ENCODE measurements around the gene ZNF468. TPM values are rescaled to one million over a fixed set of nuclear protein-coding genes. Genes with fewer than 3 reads are reported as not detected.
"Not testable (repeated sequence)": the region's sequence is repeated elsewhere in the genome, so short reads cannot be mapped to it uniquely, and the experiment has no call there.

The ZNF468 gene
- total RNA-seq, 2 donors from 2014 or later, result 11.3 to 18.7 TPM

DNA sequence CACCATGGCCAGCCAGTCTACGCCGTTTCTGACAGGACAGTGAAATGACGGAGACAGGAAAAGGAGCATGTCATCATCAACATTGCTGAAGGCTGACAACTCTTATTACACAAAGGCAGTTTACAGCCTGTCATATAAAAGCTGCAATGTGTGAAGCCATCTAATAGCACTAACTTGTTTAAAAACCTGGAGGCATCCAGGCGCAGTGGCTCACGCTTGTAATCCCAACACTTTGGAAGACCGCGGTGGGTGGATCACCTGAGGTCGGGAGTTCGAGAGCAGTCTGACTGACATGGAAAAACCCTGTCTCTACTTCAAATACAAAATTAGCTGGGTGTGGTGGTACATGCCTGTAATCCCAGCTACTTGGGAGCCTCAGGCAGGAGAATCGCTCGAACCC is 10.6 kb upstream of the ZNF468 start:
- not testable (repeated sequence) for H3K27me3 Mint-ChIP-seq; H3K4me3 Mint-ChIP-seq; H3K4me1 Mint-ChIP-seq (ENCODE audit: low read depth in 2 of 2); H3K9me3 Mint-ChIP-seq; ATAC-seq; DNase-seq (ENCODE audit: low spot score); H3K27ac Mint-ChIP-seq; H3K36me3 Mint-ChIP-seq

DNA sequence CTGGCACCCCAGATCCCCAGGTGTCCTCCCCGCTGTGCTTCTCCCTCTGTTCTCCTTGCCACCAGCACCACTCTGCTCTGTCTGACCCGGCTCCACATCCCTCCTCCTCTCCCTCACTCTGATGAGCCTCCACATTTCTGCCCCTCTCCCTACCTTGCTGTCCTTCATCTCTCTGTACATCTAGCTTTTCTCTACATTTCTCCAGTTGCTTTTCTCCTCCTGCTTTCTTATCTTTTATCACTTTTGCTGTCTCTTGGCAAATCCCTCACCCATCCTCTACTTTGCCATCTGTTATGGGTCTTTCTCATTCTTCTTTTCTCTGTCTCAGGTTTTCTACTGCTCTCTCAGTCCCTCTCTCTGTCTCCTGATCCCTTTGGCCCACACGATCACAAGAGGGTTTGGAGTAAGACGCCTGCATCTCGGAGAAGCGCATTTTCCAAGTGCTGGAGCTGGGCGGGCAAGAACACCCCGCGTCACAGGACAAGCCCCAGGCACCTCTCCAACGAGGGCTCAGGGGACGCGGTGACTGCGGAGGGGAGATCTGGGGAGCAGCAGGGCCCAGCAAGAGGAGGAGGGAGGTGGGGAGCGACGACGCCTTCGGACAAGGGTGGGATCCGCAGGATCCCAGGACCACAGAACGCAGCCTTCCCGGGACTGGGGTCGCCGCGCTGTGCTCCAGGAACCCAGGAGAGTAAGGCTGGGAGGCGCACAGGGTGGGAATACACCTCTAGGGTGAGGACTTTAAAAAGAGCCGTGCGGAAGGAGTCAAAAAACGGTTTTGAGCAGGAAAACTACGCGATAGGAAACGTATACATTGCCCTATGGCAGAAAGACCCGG is 660 bp downstream of the ZNF468 start:
- Mint-ChIP-seq H3K27ac (peak overlapping the region; percentile 49 to 88), H3K4me3 (peak overlapping the region; percentile 82), H3K36me3 (peaks cover 15% of the 10 kb centered on the region), H3K4me1 (ENCODE audit: low read depth in 2 of 2) (peaks cover 12 to 24% of the 10 kb centered on the region in 2 donors)
- not testable (repeated sequence) for H3K27me3 Mint-ChIP-seq; DNase-seq (ENCODE audit: low spot score); H3K9me3 Mint-ChIP-seq
- ATAC-seq, result peak; percentile 1 to 53

DNA sequence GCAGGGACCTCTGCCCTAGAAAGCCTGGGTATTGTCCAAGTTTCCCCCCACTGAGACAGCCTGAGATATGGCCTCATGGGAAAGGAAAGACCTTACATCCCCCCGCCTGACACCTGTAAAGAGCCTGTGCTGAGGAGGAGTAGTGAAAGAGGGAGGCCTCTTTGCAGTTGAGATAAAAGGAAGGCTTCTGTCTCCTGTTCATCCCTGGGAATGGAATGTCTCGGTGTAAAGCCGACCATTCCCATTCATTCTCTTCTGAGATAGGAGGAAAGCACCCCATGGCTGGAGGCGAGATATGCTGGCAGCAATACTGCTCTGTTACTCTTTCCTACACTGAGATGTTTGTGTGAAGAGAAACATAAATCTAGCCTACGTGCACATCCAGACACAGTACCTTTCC is 10.1 kb downstream of the ZNF468 start:
- not testable (repeated sequence) for H3K4me3 Mint-ChIP-seq; H3K27ac Mint-ChIP-seq; H3K9me3 Mint-ChIP-seq; DNase-seq (ENCODE audit: low spot score); H3K4me1 Mint-ChIP-seq (ENCODE audit: low read depth in 2 of 2); ATAC-seq; H3K27me3 Mint-ChIP-seq
- H3K36me3 Mint-ChIP-seq, result peaks cover 63% of the 10 kb centered on the region

DNA sequence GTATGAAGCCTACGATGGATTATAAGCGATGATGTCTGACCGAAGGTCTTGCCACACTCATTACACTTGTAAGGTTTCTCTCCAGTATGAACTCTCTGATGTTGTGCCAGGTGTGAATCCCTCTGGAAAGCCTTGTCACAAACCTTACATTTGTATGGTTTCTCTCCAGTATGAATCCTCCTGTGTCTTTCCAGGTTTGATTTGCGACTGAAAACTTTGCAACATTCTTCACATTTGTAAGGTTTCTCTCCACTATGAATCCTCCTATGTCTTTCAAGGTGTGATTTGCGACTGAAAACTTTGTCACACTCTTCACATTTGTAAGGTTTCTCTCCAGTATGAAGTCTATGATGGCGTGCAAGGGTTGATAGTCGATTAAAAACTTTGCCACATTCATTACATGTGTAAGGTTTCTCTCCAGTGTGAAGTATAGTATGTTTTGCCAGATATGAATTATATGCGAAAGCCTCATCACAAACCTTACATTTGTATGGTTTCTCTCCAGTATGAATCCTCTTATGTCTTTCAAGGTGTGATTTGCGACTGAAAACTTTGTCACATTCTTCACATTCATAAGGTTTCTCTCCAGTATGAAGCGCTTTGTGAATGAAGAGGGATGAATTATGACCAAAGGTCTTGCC is 16.5 kb downstream of the ZNF468 start:
- not testable (repeated sequence) for DNase-seq (ENCODE audit: low spot score); H3K27ac Mint-ChIP-seq; H3K27me3 Mint-ChIP-seq; H3K4me1 Mint-ChIP-seq (ENCODE audit: low read depth in 2 of 2); H3K4me3 Mint-ChIP-seq; ATAC-seq
- peaks cover 82% of the 10 kb centered on the region for H3K36me3 Mint-ChIP-seq
- H3K9me3 Mint-ChIP-seq, result peaks cover 31% of the 10 kb centered on the region

DNA sequence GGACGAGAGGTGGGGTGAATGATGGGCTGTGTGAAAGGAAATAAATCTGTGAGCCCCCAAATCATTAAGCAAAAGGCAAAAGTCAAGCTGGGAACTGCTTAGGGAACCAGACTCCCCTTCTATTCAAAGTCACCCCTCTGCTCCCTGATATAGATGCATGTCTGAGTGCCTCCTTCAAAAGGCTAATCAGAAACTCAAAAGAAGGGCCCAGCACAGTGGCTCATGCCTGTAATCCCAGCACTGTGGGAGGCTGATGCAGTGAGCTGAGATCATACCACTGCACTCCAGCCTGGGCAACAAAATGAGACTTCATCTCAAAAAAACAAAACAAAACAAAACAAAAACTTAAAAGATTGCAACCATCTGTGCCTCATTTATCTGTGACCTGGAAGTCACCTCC is 23.1 kb downstream of the ZNF468 start:
- peaks cover 53% of the 10 kb centered on the region for H3K36me3 Mint-ChIP-seq
- not testable (repeated sequence) for DNase-seq (ENCODE audit: low spot score); ATAC-seq; H3K4me3 Mint-ChIP-seq; H3K27me3 Mint-ChIP-seq
- peak overlapping the region; percentile 79 to 94 for H3K27ac Mint-ChIP-seq
- peaks cover 13 to 24% of the 10 kb centered on the region in 2 donors for H3K4me1 Mint-ChIP-seq (ENCODE audit: low read depth in 2 of 2)
- peaks cover 21% of the 10 kb centered on the region for H3K9me3 Mint-ChIP-seq

DNA sequence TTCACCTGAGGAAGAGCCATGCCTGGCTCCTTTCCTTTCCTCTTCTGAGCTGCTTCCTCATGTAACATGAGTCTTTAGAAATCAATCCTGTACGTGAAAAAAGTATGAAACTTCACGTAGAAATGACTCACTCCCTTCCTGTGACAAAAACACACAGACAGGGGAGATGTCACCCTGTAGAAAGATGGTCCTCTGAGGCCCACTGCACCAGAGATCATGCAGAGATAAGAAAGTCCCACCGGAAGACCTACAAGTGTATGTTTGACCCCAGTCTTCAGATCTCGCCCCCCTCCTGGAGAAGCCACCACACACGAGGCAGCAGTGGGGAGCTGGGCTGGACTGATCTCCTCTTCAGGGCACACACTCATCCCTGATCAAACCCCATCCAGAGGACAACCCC is 23.9 kb downstream of the ZNF468 start:
- DNase-seq (ENCODE audit: low spot score) (peak; percentile 65), ATAC-seq (peak; percentile 54 to 70)
- H3K9me3 Mint-ChIP-seq, result peaks cover 21% of the 10 kb centered on the region
- peaks cover 13 to 24% of the 10 kb centered on the region in 2 donors for H3K4me1 Mint-ChIP-seq (ENCODE audit: low read depth in 2 of 2)
- H3K4me3 Mint-ChIP-seq, result peak overlapping the region; percentile 57
- H3K27ac Mint-ChIP-seq, result peak overlapping the region; percentile 79 to 94
- H3K27me3 Mint-ChIP-seq, result not testable (repeated sequence)
- peaks cover 48% of the 10 kb centered on the region for H3K36me3 Mint-ChIP-seq

DNA sequence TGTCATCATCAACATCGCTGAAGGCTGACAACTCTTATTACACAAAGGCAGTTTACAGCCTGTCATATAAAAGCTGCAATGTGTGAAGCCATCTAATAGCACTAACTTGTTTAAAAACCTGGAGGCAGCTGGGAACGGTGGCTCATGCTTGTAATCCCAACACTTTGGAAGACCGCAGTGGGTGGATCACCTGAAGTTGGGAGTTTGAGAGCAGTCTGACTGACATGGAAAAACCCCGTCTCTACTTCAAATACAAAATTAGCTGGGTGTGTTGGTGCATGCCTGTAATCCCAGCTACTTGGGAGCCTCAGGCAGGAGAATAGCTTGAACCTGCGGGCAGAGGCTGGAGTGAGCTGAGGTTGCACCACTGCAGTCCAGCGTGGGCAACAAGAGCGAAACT is 27.6 kb downstream of the ZNF468 start:
- DNase-seq (ENCODE audit: low spot score); H3K27me3 Mint-ChIP-seq; ATAC-seq; H3K9me3 Mint-ChIP-seq; H3K27ac Mint-ChIP-seq; H3K4me3 Mint-ChIP-seq: not testable (repeated sequence)
- Mint-ChIP-seq H3K4me1 (ENCODE audit: low read depth in 2 of 2) (peaks cover 13 to 24% of the 10 kb centered on the region in 2 donors), H3K36me3 (peaks cover 20% of the 10 kb centered on the region)

DNA sequence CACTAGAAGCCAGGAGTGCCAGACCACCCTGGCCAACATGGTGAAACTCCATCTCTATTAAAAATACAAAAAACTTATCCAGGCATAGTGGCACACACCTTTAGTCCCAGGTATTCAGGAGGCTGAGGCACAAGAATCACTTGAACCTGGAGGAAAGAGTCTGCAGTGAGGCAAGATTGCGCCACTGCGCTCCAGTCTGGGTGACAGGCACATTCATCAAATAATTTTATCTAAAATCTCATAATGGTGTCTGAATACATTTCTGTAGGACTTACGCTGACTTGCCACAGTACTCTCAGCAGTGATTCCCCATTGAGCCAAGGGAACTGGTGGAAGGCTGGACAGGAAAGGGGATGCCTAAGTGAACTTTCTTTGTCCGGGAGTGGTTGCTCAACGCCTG is 31.7 kb downstream of the ZNF468 start:
- Mint-ChIP-seq H3K4me3 (no peak overlapping the region), H3K4me1 (ENCODE audit: low read depth in 2 of 2) (peaks cover 3 to 5% of the 10 kb centered on the region in 2 donors), H3K27me3 (no peaks in the 10 kb centered on the region), H3K27ac (no peak overlapping the region), H3K36me3 (peaks cover 8% of the 10 kb centered on the region), H3K9me3 (peaks cover under 1% of the 10 kb centered on the region)
- ATAC-seq, result no peak
- DNase-seq (ENCODE audit: low spot score), result no peak

DNA sequence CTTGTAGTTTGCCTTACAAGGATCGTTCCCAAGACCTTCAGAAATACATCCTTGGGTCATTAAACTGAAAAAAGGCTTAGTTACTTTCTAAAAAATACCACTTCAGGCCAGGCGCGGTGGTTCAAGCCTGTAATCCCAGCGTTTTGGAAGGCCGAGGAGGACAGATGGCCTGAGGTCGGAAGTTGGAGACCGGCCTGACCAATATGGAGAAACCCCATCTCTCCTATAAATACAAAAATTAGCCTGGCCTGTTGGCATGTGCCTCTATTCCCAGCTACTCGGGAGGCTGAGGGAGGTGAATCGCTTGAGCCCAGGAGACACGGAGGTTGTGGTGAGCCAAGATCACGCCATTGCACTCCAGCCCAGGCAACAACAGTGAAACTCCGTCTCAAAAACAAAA is 33.7 kb downstream of the ZNF468 start:
- no peak for ATAC-seq
- Mint-ChIP-seq H3K4me3 (no peak overlapping the region), H3K36me3 (peaks cover 7% of the 10 kb centered on the region)

DNA sequence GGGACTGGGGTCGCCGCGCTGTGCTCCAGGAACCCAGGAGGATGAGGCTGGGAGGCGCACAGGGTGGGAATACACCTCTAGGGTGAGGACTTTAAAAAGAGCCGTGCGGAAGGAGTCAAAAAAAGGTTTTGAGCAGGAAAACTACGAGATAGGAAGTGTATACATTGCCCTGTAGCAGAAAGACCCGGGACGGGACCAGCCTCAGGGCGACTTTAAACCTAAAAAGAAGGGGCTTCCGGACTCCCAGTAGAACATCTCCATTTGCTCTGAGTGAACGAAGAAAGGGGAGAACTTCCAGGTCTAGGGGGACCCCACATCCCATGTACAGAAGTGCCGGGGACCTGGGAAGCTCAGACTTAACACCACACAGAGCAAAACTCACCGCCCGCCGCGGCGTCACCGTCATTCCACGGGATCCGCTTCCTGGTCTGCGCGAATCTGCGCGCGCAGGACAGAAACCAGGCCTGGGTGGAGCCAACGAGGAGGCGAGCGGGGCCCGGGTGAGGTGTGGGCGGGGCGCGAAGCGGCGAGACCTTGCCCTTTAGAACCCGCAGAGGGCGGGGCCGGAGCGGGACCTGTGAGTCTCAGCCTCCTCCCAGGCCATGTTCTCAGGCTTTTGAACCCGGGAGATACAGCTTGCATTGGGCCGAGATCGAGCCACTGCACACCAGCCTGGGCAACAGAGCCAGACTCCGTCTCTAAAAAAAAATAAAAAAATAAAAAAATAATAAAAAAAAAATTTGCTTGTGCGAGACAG is 36.0 kb downstream of the ZNF468 start, which contains the start of gene ZNF28:
ZNF28 (minus strand) TSS at position 430 of the 757 bp plus-strand sequence. CDS start 3,675 bp downstream, outside the sequence.
- H3K4me1 Mint-ChIP-seq (ENCODE audit: low read depth in 2 of 2), result peaks cover 13 to 23% of the 10 kb centered on the region in 2 donors
- peaks cover 16% of the 10 kb centered on the region for H3K36me3 Mint-ChIP-seq
- not testable (repeated sequence) for H3K27me3 Mint-ChIP-seq, H3K9me3 Mint-ChIP-seq
- H3K4me3 Mint-ChIP-seq, result peak within 1 kb of the TSS; percentile 94
- H3K27ac Mint-ChIP-seq, result peak within 1 kb of the TSS; percentile 64 to 90
- peak; percentile 100 for ATAC-seq
- peak; percentile 84 for DNase-seq (ENCODE audit: low spot score)

More for the DNA sequence above, 33.7 kb downstream of the ZNF468 start:
- H3K9me3 Mint-ChIP-seq, result peaks cover 3% of the 10 kb centered on the region
- H3K27ac Mint-ChIP-seq, result no peak overlapping the region
- no peak for DNase-seq (ENCODE audit: low spot score)
- H3K4me1 Mint-ChIP-seq (ENCODE audit: low read depth in 2 of 2), result peaks cover 8 to 14% of the 10 kb centered on the region in 2 donors
- H3K27me3 Mint-ChIP-seq, result no peaks in the 10 kb centered on the region

DNA sequence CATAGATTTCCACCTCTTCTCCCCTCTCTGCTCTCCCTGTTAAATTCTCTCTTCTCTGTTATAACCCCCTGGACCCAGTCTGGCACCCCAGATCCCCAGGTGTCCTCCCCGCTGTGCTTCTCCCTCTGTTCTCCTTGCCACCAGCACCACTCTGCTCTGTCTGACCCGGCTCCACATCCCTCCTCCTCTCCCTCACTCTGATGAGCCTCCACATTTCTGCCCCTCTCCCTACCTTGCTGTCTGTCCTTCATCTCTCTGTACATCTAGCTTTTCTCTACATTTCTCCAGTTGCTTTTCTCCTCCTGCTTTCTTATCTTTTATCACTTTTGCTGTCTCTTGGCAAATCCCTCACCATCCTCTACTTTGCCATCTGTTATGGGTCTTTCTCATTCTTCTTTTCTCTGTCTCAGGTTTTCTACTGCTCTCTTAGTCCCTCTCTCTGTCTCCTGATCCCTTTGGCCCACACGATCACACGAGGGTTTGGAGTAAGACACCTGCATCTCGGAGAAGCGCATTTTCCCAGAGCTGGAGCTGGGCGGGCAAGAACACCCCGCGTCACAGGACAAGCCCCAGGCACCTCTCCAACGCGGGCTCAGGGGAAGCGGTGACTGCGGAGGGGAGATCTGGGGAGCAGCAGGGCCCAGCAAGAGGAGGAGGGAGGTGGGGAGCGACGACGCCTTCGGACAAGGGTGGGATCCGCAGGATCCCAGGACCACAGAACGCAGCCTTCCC is 36.8 kb downstream of the ZNF468 start:
- H3K9me3 Mint-ChIP-seq; DNase-seq (ENCODE audit: low spot score); H3K27me3 Mint-ChIP-seq: not testable (repeated sequence)
- Mint-ChIP-seq H3K36me3 (peaks cover 16% of the 10 kb centered on the region), H3K27ac (peak overlapping the region; percentile 64 to 90), H3K4me3 (peak overlapping the region; percentile 94), H3K4me1 (ENCODE audit: low read depth in 2 of 2) (peaks cover 13 to 23% of the 10 kb centered on the region in 2 donors)
- peak; percentile 30 to 64 for ATAC-seq

DNA sequence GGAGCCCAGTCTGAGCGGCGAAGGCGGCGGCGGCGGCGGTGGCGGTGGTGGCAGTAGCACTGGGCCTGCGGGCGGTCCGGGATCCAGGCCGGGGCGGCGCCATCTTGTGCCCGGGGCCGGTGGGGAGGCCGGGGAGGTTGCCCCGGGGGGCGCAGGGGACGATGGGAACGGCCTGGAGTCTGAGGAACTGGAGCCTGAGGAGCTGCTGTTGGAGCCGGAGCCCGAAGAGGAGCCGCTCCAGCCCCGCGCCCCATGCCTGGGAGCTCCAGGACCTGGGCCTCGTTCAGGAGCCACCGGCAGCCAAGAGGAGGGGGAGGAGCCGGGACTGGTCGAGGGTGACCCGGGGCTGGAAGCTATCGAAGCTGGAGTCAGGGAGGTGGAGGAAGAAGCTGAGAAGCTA is 47.6 kb downstream of the ZNF468 start:
- peaks cover 3% of the 10 kb centered on the region for H3K9me3 Mint-ChIP-seq
- no peaks in the 10 kb centered on the region for H3K27me3 Mint-ChIP-seq
- no peak for DNase-seq (ENCODE audit: low spot score)
- no peak overlapping the region for H3K27ac Mint-ChIP-seq
- H3K4me3 Mint-ChIP-seq, result no peak overlapping the region
- ATAC-seq, result no peak
- peaks cover 0 to 3% of the 10 kb centered on the region in 2 donors for H3K4me1 Mint-ChIP-seq (ENCODE audit: low read depth in 2 of 2)
- H3K36me3 Mint-ChIP-seq, result peaks cover 39% of the 10 kb centered on the region
